ENCODE measurements around the gene LRIG1.

DNA sequence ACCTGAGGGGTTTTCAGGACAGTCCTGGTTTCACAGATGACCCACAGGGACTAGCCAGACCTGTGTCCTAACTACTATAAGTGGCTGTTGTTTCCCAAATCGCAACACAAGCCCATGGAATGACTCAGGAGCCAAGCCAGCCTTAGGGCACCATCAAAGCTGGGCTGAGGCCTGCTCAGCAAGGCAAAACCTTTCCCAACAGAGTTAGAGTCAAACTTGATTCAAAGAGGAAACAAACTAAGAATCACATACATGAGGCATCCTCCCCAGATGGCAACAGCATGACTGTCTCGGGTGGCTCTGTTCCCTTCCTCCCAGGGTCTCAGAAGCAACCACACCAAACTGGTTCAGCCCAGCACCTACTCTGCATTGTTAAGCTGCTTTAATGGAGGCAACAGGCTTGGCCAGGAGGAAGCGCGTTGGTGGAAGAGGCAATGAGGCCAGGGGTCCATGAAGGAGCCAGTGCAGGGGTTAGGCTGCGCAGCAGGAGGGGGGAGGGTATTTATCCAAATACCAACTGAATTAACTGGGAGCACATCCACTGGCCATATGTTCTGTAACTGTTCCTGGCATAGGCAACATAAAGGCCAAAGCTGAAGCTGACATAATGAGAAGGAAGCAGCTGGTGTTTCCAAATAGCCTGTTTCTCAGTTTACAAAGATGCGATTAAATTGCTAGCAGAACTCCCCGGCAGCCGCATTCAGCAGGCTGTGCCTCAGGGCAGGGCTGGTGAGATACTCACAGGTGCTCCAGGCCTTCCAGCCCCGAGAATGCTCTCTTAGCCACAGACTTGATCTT, 102.4 kb downstream of the LRIG1 start:
- TF ChIP-seq CTCF (IDR thresholded peaks at IDR 0.05; ENCODE audit: low read depth, low read length) (no peak), EZH2phosphoT487 (IDR thresholded peaks at IDR 0.05; ENCODE audit: low read depth) (no peak)

Measured in OCI-LY3 (cell line).